K562 (cell line): ENCODE results near the gene TBC1D17. TPM values are rescaled to one million over a fixed set of nuclear protein-coding genes. Genes with fewer than 3 reads are reported as not detected.

Source experiments
- BCLAF1 ChIP-seq, 2 experiments: fragments of 450-650 bp in 1 of 2; IDR thresholded peaks; 2 replicates each; pipeline ENCODE4 v1.6.1; 2011 to 2017; ENCODE audit warnings: low read depth in 2 of 2, antibody characterized with exemption in 1 of 2, borderline replicate concordance in 1 of 2, low read length in 1 of 2, mild to moderate bottlenecking in 1 of 2, mixed read lengths in 1 of 2; ENCODE audit not compliant: control insufficient read depth in 1 of 2
- CBX3 ChIP-seq, 2 experiments: IDR thresholded peaks; 1 replicate in 1 of 2; 2 replicates in 1 of 2; pipeline ENCODE4 v1.6.1; 2012; ENCODE audit warnings: inconsistent platforms in 2 of 2, low read length in 2 of 2, borderline replicate concordance in 1 of 2, control low read depth in 1 of 2
- CHD7 ChIP-seq: fragments of 200-600 bp; sonication (generic); IDR thresholded peaks from one replicate; pipeline ENCODE4 v1.6.1; 2012; ENCODE audit warnings: mild to moderate bottlenecking, low read depth, low read length, inconsistent platforms
- FIP1L1 ChIP-seq: fragments of 200-400 bp; formaldehyde crosslinking; IDR thresholded peaks from 2 replicates; pipeline ENCODE4 v1.6.1; 2018; ENCODE audit warnings: mild to moderate bottlenecking, low read depth, low read length; ENCODE audit not compliant: poor library complexity, severe bottlenecking
- HCFC1 ChIP-seq: IDR thresholded peaks from 2 replicates; pipeline ENCODE4 v1.6.1; 2012; ENCODE audit warnings: low read depth, low read length, improper control_type of control experiment
- ILF3 ChIP-seq: fragments of 450-650 bp; IDR thresholded peaks from 2 replicates; pipeline ENCODE4 v1.6.1; 2018; ENCODE audit warnings: antibody characterized with exemption, mild to moderate bottlenecking, moderate library complexity, borderline replicate concordance
- MTA3 ChIP-seq: fragments of 450-650 bp; formaldehyde crosslinking; IDR thresholded peaks from 2 replicates; pipeline ENCODE4 v1.6.1; 2017; ENCODE audit warnings: mild to moderate bottlenecking, borderline replicate concordance
- SIX5 ChIP-seq, 2 experiments: IDR thresholded peaks; 2 replicates each; pipeline ENCODE4 v1.6.1; 2011; ENCODE audit warnings: low read length in 2 of 2, borderline replicate concordance in 1 of 2, low read depth in 1 of 2, mild to moderate bottlenecking in 1 of 2, moderate library complexity in 1 of 2; ENCODE audit not compliant: insufficient read depth in 1 of 2
- TBP ChIP-seq: optimal IDR thresholded peaks from 2 replicates; pipeline ENCODE3; 2011; ENCODE audit warnings: low read depth, low read length, improper control_type of control experiment
- THRAP3 ChIP-seq: fragments of 450-650 bp; IDR thresholded peaks from 2 replicates; pipeline ENCODE4 v1.6.1; 2016; ENCODE audit warnings: mild to moderate bottlenecking, inconsistent platforms, borderline replicate concordance
- ZNF217 ChIP-seq: sonication (generic); formaldehyde crosslinking; IDR thresholded peaks from 2 replicates; pipeline ENCODE4 v1.8.0; 2022; ENCODE audit warnings: mild to moderate bottlenecking, missing genetic modification reagents
- ZNF830 ChIP-seq: fragments of 250-450 bp; sonication (Bioruptor Pico); IDR thresholded peaks from 2 replicates; pipeline ENCODE4 v1.5.0; 2021; ENCODE audit warnings: mild to moderate bottlenecking
- polyA plus RNA-seq, 8 experiments: library from polyadenylated mRNA; depleted of rRNA in 4 of 8; stranded (reverse) in 5 of 8; unstranded in 3 of 8; fragments of >200 nt; fragmentation: Nextera tagmentation in 2 of 8; fragmentation: Illumina TruSeq in 1 of 8; extraction: Ambion mirVana in 2 of 8; extraction: Trizol in 1 of 8; gene quantifications; 2 replicates each; pipeline versions ENCODE4 v1.2.1 to v1.2.3, GENCODE V29; 2011 to 2014; ENCODE audit warnings: inconsistent platforms in 1 of 8, missing spikeins in 1 of 8
- total RNA-seq, 7 experiments: library from RNA; depleted of rRNA in 6 of 7; stranded (reverse); fragments of >200 nt in 6 of 7; fragmentation: Illumina TruSeq in 2 of 7; extraction: Trizol in 2 of 7; gene quantifications; 2 replicates each; pipeline versions ENCODE4 v1.2.1 to v1.2.3, GENCODE V29; 2011 to 2021; ENCODE audit warnings: low replicate concordance in 1 of 7

The TBC1D17 gene
- total and polyA plus RNA-seq, 9 of the 15 experiments (the other 6 are each of a cell fraction or from before 2014, with no cell fraction given): 0.42 to 16.0 (median 3.8) TPM

GRCh38 chr19:49849433-49850220 lies 27.9 kb upstream of the TBC1D17 start (continued):
- TF ChIP-seq SIX5 (IDR thresholded peaks at IDR 0.05; ENCODE audit: borderline replicate concordance in 1 of 2, insufficient read depth in 1 of 2, low read depth in 1 of 2, low read length in 2 of 2): no peak
- TF ChIP-seq BCLAF1 (IDR thresholded peaks at IDR 0.05; ENCODE audit: borderline replicate concordance in 1 of 2, control insufficient read depth in 1 of 2, low read depth in 2 of 2, low read length in 1 of 2): no peak
- TF ChIP-seq CBX3 (IDR thresholded peaks at IDR 0.05; ENCODE audit: borderline replicate concordance in 1 of 2, low read length in 2 of 2): no peak; a peak in 1 of 3 replicates
- TF ChIP-seq CHD7: no peak
- TF ChIP-seq HCFC1: no peak
- no peak for TF ChIP-seq ZNF217 (CRISPR knock-in tag)
- TF ChIP-seq MTA3: no peak
- no peak for TF ChIP-seq ZNF830 (CRISPR knock-in tag)
- no peak for TF ChIP-seq ILF3
- TF ChIP-seq FIP1L1: no peak
- no peak for TF ChIP-seq TBP
- peak; percentile 69; the same call in 1 of the 2 replicates for TF ChIP-seq THRAP3
